Measurements from ENCODE around the gene CCM2.

Gene CCM2

DNA sequence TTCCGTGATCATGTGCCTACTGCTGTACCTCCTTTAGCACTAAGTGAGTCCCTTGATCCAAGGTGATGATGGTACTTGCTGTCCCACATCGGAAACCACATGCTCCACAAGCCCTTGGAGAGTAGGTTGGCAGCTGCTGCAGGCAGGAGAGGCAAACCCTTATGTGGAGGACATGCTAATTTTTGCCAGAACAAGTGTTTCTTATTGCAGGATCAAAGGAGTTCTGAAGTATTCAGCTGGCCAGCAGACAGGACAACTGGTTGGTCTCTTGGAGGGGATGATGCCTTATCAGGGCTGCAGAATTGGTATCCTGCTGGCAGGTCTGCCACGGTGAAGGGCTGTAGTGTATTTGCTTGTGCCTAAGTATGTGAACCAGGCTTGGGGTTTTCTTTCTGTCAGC lies 52.0 kb downstream of the CCM2 start:
- H3K9me3 Mint-ChIP-seq, result no peaks in the 10 kb centered on the region
- H3K27me3 Mint-ChIP-seq, result no peaks in the 10 kb centered on the region
- no peak for ATAC-seq
- no peak overlapping the region for H3K4me3 Mint-ChIP-seq
- no peak overlapping the region for H3K27ac Mint-ChIP-seq
- peaks cover 54% of the 10 kb centered on the region for H3K4me1 Mint-ChIP-seq
- H3K36me3 Mint-ChIP-seq, result peaks cover 56% of the 10 kb centered on the region

DNA sequence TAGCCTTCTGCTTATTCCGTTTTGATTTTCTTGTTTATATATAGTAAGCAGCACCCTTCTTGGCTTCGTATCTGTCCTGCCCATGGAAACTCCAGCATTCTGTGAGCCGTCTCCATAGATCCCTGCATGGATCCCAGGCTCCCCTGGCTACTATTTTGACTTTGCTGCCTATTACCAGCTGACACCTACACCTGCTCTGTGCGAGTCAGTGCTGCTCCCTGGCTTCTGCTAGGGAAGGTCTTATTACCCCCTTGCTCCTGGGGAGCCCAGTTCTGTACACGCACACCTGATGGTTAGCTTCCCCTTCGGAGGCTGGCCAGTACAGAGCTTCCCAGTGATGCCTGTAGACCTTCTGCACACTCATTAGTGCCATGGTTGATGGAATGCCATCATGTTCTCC lies 53.4 kb downstream of the CCM2 start:
- Mint-ChIP-seq H3K36me3 (peaks cover 61% of the 10 kb centered on the region), H3K4me1 (peaks cover 61% of the 10 kb centered on the region), H3K9me3 (no peaks in the 10 kb centered on the region), H3K27ac (no peak overlapping the region), H3K4me3 (no peak overlapping the region), H3K27me3 (no peaks in the 10 kb centered on the region)
- no peak for ATAC-seq

DNA sequence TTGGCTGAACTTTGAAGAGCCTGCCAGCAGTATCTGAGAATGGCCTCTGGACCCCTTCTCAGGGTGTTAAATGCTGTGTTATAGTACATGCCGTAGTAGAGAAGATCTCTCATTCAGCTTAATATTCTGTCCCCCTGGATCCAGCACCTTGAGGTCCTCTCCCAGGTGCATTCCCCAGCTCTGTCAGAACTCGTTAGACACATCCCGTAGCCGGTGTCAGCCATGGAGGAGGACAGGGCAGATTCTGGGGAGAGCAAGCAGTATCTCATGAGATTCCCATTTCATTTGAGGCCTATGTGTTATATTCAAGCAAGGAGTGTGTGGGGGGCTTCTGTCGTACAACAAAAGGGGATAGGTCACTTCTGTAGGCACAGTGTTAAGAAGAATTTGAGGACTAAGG lies 53.9 kb downstream of the CCM2 start:
- Mint-ChIP-seq H3K27ac (no peak overlapping the region), H3K4me1 (peaks cover 64% of the 10 kb centered on the region), H3K36me3 (peaks cover 64% of the 10 kb centered on the region), H3K27me3 (no peaks in the 10 kb centered on the region), H3K9me3 (no peaks in the 10 kb centered on the region), H3K4me3 (no peak overlapping the region)
- no peak for ATAC-seq

DNA sequence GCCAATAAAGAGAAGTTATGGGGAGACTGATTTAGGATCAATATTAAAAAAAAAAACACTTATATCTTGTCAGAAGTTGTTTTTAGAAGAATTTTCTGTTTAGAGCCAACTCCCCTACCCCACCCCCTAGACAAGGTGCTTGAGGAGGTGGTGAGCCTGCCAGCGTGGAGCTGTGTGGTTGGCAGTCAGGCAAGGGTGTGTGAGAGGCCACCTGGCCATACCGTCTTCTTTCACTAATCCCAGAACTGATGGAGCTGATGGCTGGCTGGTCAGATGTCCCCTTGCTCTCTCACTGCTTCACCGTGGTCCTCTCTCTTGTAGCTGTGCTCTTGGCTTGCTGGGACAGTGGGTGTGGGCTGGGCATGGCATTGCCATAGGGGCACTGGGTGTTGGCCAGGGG lies 54.4 kb downstream of the CCM2 start:
- no peak overlapping the region for H3K4me3 Mint-ChIP-seq
- no peaks in the 10 kb centered on the region for H3K9me3 Mint-ChIP-seq
- peaks cover 64% of the 10 kb centered on the region for H3K36me3 Mint-ChIP-seq
- H3K27me3 Mint-ChIP-seq, result no peaks in the 10 kb centered on the region
- H3K4me1 Mint-ChIP-seq, result peaks cover 64% of the 10 kb centered on the region
- no peak for ATAC-seq
- H3K27ac Mint-ChIP-seq, result peak overlapping the region; percentile 33

DNA sequence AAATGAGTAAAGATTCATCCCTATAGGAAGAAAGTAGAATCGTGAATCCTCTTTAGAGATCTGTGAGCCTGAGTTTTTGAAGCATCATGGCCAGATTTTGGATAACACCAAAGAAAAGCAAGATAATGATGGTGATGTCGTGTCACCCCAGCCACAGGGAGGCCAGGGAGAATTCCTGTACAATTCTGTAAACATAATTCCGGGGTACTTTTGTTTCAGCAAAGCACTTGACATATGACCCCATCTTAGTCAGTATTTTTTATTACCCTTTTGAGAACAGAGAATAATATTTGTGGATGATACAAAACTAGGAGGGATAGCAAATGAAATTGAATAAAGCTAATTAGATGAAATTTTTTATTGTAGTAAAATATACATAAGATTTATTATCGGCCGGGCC lies 55.0 kb downstream of the CCM2 start:
- H3K9me3 Mint-ChIP-seq, result no peaks in the 10 kb centered on the region
- no peak for ATAC-seq
- H3K4me3 Mint-ChIP-seq, result no peak overlapping the region
- H3K27ac Mint-ChIP-seq, result peak overlapping the region; percentile 33
- no peaks in the 10 kb centered on the region for H3K27me3 Mint-ChIP-seq
- H3K4me1 Mint-ChIP-seq, result peaks cover 68% of the 10 kb centered on the region
- H3K36me3 Mint-ChIP-seq, result peaks cover 66% of the 10 kb centered on the region

DNA sequence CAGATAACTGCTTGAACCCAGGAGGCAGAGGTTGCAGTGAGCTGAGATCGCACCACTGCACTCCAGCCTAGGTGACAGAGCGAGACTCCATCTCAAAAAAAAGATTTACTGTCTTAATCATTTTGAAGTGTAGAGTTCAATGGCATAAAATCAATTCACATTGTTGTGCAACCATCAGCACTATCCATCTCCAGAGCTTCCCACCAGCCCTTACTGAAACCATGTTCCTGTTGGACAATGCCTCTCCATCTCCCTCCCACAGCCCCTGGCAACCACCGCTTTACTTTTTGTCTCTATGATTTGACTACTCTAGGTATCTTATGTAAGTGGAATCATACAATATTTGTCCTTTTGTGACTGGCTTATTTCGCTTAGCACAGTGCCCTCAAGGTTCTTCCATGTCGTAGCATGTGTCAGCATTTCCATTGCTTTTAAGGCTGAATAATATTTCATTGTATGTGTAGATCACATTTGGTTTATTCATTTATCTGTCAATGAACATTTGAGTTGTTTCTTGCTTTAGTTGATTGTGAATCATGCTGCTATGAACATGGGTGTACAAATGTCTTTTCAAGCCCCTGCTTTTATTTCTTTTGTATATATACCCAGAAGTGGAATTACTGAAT lies 55.7 kb downstream of the CCM2 start:
- Mint-ChIP-seq H3K36me3 (peaks cover 66% of the 10 kb centered on the region), H3K27me3 (no peaks in the 10 kb centered on the region), H3K27ac (no peak overlapping the region), H3K4me3 (no peak overlapping the region), H3K9me3 (no peaks in the 10 kb centered on the region), H3K4me1 (peaks cover 68% of the 10 kb centered on the region)
- no peak for ATAC-seq

DNA sequence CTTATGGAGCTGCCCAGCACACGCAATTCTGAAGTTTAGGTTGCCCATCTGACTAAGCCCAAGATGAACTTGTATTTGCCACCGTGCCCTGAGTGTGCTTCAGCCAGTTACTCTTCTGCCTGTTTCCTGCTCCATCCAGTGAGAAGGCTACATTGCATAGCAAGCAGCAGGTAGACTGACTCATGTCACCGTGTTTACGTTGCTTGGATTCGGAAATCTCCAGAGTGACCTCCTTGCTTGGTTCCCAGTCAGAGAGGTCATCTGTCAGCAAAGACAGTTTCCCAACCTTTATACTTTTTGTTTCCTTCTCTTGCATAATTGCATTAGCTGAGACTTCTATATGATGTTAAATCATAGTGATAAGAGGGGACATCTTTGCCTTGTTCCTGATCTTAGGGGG lies 57.9 kb downstream of the CCM2 start:
- no peak for ATAC-seq
- Mint-ChIP-seq H3K27ac (no peak overlapping the region), H3K9me3 (no peaks in the 10 kb centered on the region), H3K36me3 (peaks cover 72% of the 10 kb centered on the region), H3K4me3 (no peak overlapping the region), H3K27me3 (no peaks in the 10 kb centered on the region), H3K4me1 (peaks cover 78% of the 10 kb centered on the region)

DNA sequence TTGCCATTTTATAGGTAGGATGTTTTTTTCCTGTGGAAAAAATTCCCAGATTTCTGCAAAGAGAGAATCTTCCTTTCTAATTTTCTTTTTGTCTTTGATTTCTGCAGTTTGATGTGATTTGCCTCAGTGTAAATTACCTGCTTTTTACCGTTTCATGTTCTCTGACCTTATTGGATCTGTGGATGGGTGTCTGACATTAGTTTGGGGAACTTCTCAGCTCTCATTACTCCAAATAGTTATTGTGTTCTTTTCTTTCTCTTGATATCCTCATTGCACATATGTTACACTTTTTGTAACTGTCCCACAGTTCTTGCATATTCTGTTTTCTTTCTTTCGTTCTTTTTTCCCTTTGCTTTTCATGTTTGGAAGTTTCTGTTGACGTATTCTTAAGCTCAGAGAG lies 60.3 kb downstream of the CCM2 start:
- Mint-ChIP-seq H3K36me3 (peaks cover 78% of the 10 kb centered on the region), H3K4me3 (no peak overlapping the region), H3K27ac (peak overlapping the region; percentile 4), H3K9me3 (no peaks in the 10 kb centered on the region), H3K27me3 (no peaks in the 10 kb centered on the region), H3K4me1 (peaks cover 74% of the 10 kb centered on the region)
- no peak for ATAC-seq

DNA sequence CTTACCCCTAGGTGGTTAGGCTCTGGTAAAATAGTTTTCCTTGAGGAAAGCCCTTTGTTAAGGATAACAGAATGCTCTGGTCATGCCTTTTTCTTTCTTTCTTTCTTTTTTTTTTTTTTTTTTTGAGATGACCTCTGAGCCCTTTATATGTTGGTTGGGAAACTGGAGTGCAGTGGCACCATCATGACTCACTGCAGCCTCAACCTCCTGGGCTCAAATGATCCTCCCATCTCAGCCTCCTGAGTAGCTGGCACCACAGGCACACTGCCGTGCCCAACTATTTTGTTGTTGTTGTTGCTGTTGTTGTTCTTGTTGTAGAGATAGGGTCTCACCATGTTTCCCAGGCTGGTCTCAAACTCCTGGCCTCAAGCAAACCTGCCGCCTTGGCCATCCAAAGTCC lies 61.4 kb downstream of the CCM2 start:
- H3K9me3 Mint-ChIP-seq, result no peaks in the 10 kb centered on the region
- H3K27ac Mint-ChIP-seq, result peak overlapping the region; percentile 85
- no peaks in the 10 kb centered on the region for H3K27me3 Mint-ChIP-seq
- ATAC-seq, result no peak
- no peak overlapping the region for H3K4me3 Mint-ChIP-seq
- H3K36me3 Mint-ChIP-seq, result peaks cover 81% of the 10 kb centered on the region
- peaks cover 70% of the 10 kb centered on the region for H3K4me1 Mint-ChIP-seq

DNA sequence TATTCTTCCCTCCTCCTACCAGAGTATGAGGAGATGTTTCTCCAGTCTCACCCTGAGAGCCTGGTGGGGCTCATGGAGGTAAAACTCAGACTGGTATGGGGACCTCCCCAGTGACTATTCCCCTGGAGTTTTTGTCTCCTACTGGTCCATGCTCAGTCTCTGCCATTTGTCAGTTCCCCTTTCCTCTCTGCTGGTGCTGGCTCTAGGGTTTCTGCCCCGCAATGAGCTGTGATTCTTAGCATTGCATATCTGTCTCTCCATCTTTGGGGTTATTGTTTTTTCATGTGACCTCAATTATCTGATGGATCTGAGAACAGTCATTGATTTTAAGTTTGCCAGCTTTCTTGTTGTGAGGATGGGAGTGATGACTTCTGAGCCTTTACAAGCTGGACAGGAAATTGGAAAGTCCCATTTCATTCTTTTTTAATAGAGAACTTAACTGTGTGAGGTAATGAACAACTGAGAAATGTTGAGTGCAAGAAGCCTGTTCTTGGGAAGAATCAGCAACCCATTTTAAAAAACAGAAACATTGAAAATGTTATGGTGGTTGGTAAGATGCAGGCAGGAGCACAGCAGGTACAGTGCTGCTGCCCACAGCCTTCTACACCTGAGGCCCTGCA lies 61.9 kb downstream of the CCM2 start:
- no peaks in the 10 kb centered on the region for H3K9me3 Mint-ChIP-seq
- H3K4me3 Mint-ChIP-seq, result no peak overlapping the region
- H3K36me3 Mint-ChIP-seq, result peaks cover 85% of the 10 kb centered on the region
- peaks cover 68% of the 10 kb centered on the region for H3K4me1 Mint-ChIP-seq
- ATAC-seq, result peak; percentile 61
- H3K27me3 Mint-ChIP-seq, result no peaks in the 10 kb centered on the region
- peak overlapping the region; percentile 85 for H3K27ac Mint-ChIP-seq

DNA sequence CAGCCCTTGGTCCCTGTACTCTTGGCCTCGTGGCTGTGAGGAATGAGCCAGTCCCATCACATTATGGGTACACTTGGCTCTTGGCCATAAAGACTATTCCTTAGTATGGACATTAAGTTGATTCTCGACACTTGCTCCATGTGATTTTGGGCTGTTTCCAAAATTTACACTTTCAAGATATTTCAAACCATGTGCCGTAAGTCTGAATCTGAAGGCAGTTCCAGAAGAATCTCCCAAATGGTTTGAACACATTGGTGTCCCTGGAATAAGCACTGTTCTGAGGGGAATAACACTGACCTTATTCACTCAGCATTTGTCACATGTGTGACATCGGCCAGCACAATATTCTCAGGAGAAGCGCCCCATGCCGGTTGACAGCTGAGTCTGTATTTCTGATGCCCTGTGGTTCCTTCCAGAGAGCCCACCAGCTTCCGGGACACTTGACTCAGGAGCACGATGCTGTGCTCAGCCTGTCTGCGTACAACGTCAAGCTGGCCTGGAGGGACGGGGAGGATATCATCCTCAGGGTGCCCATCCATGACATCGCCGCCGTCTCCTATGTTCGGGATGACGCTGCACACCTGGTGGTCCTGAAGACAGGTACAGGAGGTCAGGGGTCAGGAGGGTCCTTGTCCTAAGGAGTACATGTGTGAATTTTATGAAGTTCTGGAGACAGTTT lies 64.2 kb downstream of the CCM2 start:
- H3K27ac Mint-ChIP-seq, result peak overlapping the region; percentile 85
- peaks cover 68% of the 10 kb centered on the region for H3K4me1 Mint-ChIP-seq
- no peak overlapping the region for H3K4me3 Mint-ChIP-seq

DNA sequence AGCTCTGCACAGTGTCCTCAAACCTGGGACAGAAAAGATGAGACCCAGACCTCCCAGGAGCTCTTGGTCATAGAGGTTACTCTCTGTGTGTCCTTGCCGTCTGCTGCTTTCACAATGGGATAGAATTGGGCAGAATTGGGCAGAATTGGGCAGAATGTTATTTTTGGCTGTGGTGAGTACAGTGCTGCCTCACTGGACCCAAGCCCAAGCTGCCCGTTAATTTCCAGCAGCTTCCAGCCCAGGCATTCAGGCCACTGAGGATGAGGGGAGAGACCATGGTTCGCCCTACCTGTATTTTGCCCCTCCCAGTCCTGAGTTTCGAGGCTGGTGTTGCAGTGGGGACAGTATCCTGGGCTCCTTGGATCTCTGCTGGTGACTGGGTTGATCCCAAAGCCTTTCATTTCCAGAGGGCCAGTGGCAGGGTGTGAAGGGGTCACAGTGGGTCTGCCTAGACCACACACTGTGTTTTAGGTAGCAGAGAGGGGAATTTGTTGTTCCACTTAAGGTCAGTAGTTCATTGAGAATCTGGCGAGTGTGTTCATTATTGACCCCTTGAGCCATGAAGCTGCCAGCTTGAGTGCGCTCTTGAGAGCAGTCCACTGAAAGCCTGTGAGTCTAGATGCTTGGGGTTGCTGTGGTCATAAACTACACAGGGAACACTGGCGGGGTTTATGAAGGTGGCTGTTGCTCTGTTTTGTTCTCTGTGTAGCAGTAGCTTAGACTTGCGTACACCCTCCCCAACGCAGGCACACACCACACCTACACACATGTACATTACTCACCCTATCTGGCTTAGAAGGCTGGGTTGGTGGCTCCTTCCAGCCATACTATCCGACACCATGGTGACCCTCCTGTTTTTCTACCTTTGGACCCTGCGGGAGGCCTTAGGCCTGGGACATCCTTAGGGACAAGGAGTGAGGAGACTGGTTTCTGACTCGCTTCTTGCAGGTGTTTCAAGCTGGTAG lies 65.3 kb downstream of the CCM2 start:
- Mint-ChIP-seq H3K9me3 (no peaks in the 10 kb centered on the region), H3K27ac (no peak overlapping the region), H3K4me3 (no peak overlapping the region), H3K27me3 (no peaks in the 10 kb centered on the region), H3K4me1 (peaks cover 65% of the 10 kb centered on the region), H3K36me3 (peaks cover 93% of the 10 kb centered on the region)
- ATAC-seq, result no peak

More for the DNA sequence above, 64.2 kb downstream of the CCM2 start:
- no peak for ATAC-seq
- H3K36me3 Mint-ChIP-seq, result peaks cover 87% of the 10 kb centered on the region
- no peaks in the 10 kb centered on the region for H3K9me3 Mint-ChIP-seq
- H3K27me3 Mint-ChIP-seq, result no peaks in the 10 kb centered on the region

DNA sequence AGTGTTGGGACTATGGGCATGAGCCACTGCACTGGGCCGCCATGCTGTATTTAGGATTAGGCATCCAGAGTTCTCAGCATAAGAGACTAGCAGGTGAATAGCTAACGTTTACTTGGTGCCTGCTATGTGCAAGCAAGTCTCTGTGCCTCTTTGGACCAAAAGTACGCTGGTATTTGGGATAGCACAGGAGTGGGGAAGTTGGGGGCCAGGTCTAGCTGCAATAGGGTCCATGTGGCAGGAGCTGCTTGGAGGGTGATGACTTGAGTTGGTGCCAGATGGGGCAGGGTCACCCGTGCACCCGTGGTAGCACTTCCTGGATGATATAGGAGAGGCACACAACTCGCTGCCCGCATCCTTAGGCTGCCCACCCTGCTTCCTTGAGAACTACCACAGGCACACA lies 66.4 kb downstream of the CCM2 start:
- peaks cover 84% of the 10 kb centered on the region for H3K36me3 Mint-ChIP-seq
- no peaks in the 10 kb centered on the region for H3K27me3 Mint-ChIP-seq
- peaks cover 54% of the 10 kb centered on the region for H3K4me1 Mint-ChIP-seq
- H3K9me3 Mint-ChIP-seq, result no peaks in the 10 kb centered on the region
- H3K4me3 Mint-ChIP-seq, result no peak overlapping the region
- no peak overlapping the region for H3K27ac Mint-ChIP-seq
- ATAC-seq, result no peak

DNA sequence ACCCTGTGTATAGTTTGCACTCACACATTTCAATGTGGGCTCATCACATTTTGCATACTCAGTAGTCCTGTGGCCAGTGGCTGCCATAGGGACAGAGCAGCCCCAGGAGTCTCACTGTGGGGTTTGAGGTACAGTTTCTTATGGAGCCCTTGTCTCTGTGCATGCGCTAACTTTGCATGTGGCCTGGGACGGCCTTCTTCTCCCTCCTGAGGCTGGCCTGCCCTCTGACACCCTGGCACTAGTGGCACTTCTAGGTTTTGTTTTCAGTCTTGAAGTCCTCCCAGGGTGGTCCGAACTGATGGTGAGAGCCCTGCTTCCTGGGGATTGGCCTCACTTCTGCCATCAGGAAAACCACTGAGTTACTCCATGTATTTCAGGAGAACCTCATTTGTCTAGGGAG lies 67.6 kb downstream of the CCM2 start:
- ATAC-seq, result no peak
- H3K4me1 Mint-ChIP-seq, result peaks cover 42% of the 10 kb centered on the region
- no peak overlapping the region for H3K4me3 Mint-ChIP-seq
- H3K36me3 Mint-ChIP-seq, result peaks cover 83% of the 10 kb centered on the region
- no peaks in the 10 kb centered on the region for H3K9me3 Mint-ChIP-seq
- no peaks in the 10 kb centered on the region for H3K27me3 Mint-ChIP-seq
- H3K27ac Mint-ChIP-seq, result no peak overlapping the region

Data from stimulated activated memory B cell treated with anti-CD40 and anti-IgM and Interleukin-4, amounts not matched to agents 10 μg/mL and 1 μg/mL and 100 μg/mL, for 72 hours (primary cell).